ENCODE results near the gene TBX6. TPM values are rescaled to one million over a fixed set of nuclear protein-coding genes. Genes with fewer than 3 reads are reported as not detected.

Gene TBX6
- total RNA-seq, 1 experiment from 2014 or later: 1.4 TPM

DNA sequence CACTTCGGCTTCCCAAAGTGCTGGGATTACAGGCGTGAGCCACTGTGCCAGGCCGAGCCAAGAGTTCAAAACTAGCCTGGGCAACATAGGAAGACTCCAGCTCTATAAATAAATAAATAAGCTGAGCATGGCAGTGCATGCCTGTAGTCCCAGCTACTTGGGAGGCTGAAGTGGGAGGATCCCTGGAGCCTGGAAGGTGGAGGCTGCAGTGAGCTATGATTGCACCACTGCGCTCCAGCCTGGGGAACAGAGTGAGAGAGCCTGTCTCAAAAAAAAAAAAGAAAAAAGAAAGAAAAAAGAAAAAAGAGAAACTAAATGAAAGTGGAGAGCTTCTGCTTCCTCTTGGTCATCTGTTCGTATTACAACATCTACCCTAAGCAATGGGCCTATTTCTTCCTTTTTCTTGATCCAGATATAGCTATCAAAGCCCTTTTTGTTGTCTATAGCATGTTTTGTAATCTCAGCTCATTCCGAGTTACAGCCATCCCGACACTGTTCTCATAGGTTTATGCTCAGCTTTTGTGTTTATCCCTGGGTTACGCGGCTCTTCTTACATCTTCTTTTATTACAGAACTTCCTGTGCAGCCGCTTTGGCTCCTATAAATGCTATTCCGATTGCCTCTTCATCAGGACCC, 45.4 kb upstream of the TBX6 start:
- no peak overlapping the region for H3K27ac ChIP-seq (ENCODE audit: low read depth, low read length)
- BruUV-seq (replicated peaks): no TSS peak
- H3K4me2 ChIP-seq (ENCODE audit: low read length): no peak overlapping the region
- no peak for TF ChIP-seq EZH2 (IDR thresholded peaks at IDR 0.05)
- TF ChIP-seq ELF1 (IDR thresholded peaks at IDR 0.05; ENCODE audit: borderline replicate concordance, low read depth): no peak
- TF ChIP-seq, protein P1, sequence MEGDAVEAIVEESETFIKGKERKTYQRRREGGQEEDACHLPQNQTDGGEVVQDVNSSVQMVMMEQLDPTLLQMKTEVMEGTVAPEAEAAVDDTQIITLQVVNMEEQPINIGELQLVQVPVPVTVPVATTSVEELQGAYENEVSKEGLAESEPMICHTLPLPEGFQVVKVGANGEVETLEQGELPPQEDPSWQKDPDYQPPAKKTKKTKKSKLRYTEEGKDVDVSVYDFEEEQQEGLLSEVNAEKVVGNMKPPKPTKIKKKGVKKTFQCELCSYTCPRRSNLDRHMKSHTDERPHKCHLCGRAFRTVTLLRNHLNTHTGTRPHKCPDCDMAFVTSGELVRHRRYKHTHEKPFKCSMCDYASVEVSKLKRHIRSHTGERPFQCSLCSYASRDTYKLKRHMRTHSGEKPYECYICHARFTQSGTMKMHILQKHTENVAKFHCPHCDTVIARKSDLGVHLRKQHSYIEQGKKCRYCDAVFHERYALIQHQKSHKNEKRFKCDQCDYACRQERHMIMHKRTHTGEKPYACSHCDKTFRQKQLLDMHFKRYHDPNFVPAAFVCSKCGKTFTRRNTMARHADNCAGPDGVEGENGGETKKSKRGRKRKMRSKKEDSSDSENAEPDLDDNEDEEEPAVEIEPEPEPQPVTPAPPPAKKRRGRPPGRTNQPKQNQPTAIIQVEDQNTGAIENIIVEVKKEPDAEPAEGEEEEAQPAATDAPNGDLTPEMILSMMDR (IDR thresholded peaks at IDR 0.05 in 2 of 3, conservative IDR thresholded peaks at IDR 0.05 in 1 of 3; ENCODE audit: borderline replicate concordance in 1 of 3, insufficient read depth in 1 of 3, low read depth in 2 of 3, low read length in 2 of 3): no peak
- TF ChIP-seq, protein P2, sequence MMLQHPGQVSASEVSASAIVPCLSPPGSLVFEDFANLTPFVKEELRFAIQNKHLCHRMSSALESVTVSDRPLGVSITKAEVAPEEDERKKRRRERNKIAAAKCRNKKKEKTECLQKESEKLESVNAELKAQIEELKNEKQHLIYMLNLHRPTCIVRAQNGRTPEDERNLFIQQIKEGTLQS (IDR thresholded peaks at IDR 0.05): no peak
- TF ChIP-seq EZH2phosphoT487 (IDR thresholded peaks at IDR 0.05; ENCODE audit: borderline replicate concordance): no peak
- no peak for TF ChIP-seq SP1 (IDR thresholded peaks at IDR 0.05; ENCODE audit: low read depth)
- no peak for TF ChIP-seq ZNF274 (IDR thresholded peaks at IDR 0.05; ENCODE audit: low read depth, low read length)
- no peak for TF ChIP-seq POLR2AphosphoS5 (IDR thresholded peaks at IDR 0.05; ENCODE audit: low read depth, low read length)
- TF ChIP-seq SIN3A (IDR thresholded peaks at IDR 0.05; ENCODE audit: low read depth): no peak
- no peak for TF ChIP-seq CEBPB (IDR thresholded peaks at IDR 0.05; ENCODE audit: low read depth)
- H3K36me3 ChIP-seq (ENCODE audit: control insufficient read depth in 1 of 2, insufficient read depth in 2 of 2, low read length in 2 of 2): no peaks in the 10 kb centered on the region
- ATAC-seq (no peak), DNase-seq (ENCODE audit: low read depth, low spot score) (no peak)
- no peaks in the 10 kb centered on the region for H3K4me1 ChIP-seq (ENCODE audit: control insufficient read depth in 1 of 2, insufficient read depth in 2 of 2, low read length in 2 of 2)
- CTCF ChIA-PET: no interaction called here
- POLR2A ChIA-PET: no interaction called here
- intact Hi-C loops (cut with micrococcal nuclease): no loop called here
- no peak overlapping the region for H3K9ac ChIP-seq (ENCODE audit: low read length)
- H3K9me3 ChIP-seq (ENCODE audit: control insufficient read depth in 1 of 2, insufficient read depth in 1 of 2, low read depth in 1 of 2, low read length in 2 of 2): no peaks in the 10 kb centered on the region
- no peaks in the 10 kb centered on the region for H3K27me3 ChIP-seq (ENCODE audit: insufficient read depth, low read length)
- H4K20me1 ChIP-seq (ENCODE audit: insufficient read depth): no peaks in the 10 kb centered on the region
- H2AFZ ChIP-seq (ENCODE audit: low read depth, low read length, poor library complexity, severe bottlenecking): no peak overlapping the region
- no peak overlapping the region for H3K4me3 ChIP-seq (replicated peaks in 1 of 2; ENCODE audit: low read depth in 1 of 2, low read length in 2 of 2)
- H3K9me2 ChIP-seq (ENCODE audit: insufficient read depth): no peaks in the 10 kb centered on the region
- no peaks in the 10 kb centered on the region for H3K79me2 ChIP-seq (ENCODE audit: insufficient read depth, low read length)
- RAD21 ChIA-PET (ENCODE audit: low non-redundant PET in 1 of 2, low total read pairs in 2 of 2, uncharacterized antibody in 2 of 2, unreplicated experiment in 2 of 2): interaction anchor here in 1 of 2 experiments (0.7 kb wide), 1 partner anchor 22 kb away, joined by 4 read pairs; no protein-coding TSS in a partner anchor

Measured in HCT116 (cell line).